GDM1 (cell line): Measurements from ENCODE around the gene NEK9.

Source experiments
- DNase-seq: peaks from one replicate; lab custom pipeline; 2025; lab: John Stamatoyannopoulos, UW

Gene NEK9

DNA sequence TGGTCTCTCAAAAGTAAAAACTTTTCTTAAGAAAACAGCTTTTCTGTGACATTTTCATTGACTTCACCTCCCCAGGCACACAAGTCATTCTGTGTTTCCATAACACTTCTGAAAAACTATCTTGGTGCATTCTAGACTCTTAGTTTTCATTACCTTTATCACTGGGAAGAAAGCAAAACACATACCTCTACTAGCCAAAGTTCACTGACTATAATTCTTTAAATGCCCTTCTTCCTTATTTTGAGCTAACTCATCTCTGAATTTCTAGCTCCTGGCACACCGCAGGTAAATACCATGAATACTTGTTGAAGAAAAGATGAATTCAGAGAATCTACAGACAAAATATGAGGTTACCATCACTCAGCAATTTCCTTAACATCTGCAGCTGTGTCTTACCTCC lies 96.7 kb downstream of the NEK9 start:
- no peak for DNase-seq
